Tibial nerve (tissue), 3 donors: ENCODE measurements around the gene HDGF.
"Not testable (repeated sequence)": the region's sequence is repeated elsewhere in the genome, so short reads cannot be mapped to it uniquely, and the experiment has no call there.

Experiments used
- CTCF ChIP-seq, 5 experiments: fragments of 200-600 bp in 3 of 5; fragments of 450-650 bp in 2 of 5; sonication (generic) in 3 of 5; IDR thresholded peaks; one replicate each; pipeline ENCODE4 v1.5.1; 2016 to 2019; ENCODE audit warnings: antibody characterized with exemption in 5 of 5, mild to moderate bottlenecking in 3 of 5, moderate library complexity in 2 of 5
- POLR2A ChIP-seq, 2 donors: fragments of 450-650 bp; IDR thresholded peaks; one replicate each; pipeline ENCODE4 v1.6.1; 2017; ENCODE audit warnings: antibody characterized with exemption in 2 of 2, mild to moderate bottlenecking in 2 of 2, moderate library complexity in 2 of 2

- TF ChIP-seq CTCF, POLR2A (IDR thresholded peaks at IDR 0.05): not testable (repeated sequence)
These were observed 6.2 kb upstream of the HDGF start for GRCh38 chr1:156757572-156758253.
